ENCODE measurements around the gene RAN. TPM values are rescaled to one million over a fixed set of nuclear protein-coding genes. Genes with fewer than 3 reads are reported as not detected.

Gene RAN
- total RNA-seq, 1 donor from 2014 or later = 1,593 TPM

DNA sequence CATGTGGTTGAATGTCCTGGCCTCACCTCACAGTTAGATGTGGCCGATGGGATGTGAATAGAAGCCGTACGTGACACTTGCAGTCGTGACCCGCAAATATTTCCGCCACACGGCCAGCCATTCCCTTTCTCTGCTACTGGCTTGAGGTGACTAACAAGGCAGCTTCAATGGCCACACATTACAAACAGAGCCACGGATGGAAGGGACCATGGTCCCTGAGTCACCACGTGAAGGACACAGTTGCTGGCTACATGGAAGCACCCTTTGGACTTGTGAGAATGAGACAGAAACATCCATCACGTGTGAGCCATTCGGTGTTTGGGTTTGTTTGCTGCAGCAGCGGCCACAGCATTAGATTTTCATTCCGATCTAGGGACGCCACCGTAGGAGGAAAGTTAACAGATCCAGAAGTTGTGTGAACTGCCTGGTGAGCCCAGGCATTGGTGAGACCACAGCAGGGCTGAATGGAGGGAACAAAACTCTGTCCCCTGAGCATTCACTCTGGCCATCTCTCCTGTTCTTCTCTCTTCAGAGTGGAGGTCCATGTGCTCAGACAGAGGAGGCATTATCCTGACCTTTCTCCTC lies 48.3 kb downstream of the RAN start:
- no peaks in the 10 kb centered on the region for H3K36me3 Mint-ChIP-seq (ENCODE audit: low read depth)
- peaks cover 13% of the 10 kb centered on the region for H3K4me1 Mint-ChIP-seq
- no peak overlapping the region for H3K4me3 Mint-ChIP-seq
- no peak overlapping the region for H3K27ac Mint-ChIP-seq (ENCODE audit: unreplicated experiment)
- DNase-seq (ENCODE audit: low read depth, low spot score) = no peak
- TF ChIP-seq, protein P1, sequence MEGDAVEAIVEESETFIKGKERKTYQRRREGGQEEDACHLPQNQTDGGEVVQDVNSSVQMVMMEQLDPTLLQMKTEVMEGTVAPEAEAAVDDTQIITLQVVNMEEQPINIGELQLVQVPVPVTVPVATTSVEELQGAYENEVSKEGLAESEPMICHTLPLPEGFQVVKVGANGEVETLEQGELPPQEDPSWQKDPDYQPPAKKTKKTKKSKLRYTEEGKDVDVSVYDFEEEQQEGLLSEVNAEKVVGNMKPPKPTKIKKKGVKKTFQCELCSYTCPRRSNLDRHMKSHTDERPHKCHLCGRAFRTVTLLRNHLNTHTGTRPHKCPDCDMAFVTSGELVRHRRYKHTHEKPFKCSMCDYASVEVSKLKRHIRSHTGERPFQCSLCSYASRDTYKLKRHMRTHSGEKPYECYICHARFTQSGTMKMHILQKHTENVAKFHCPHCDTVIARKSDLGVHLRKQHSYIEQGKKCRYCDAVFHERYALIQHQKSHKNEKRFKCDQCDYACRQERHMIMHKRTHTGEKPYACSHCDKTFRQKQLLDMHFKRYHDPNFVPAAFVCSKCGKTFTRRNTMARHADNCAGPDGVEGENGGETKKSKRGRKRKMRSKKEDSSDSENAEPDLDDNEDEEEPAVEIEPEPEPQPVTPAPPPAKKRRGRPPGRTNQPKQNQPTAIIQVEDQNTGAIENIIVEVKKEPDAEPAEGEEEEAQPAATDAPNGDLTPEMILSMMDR (conservative IDR thresholded peaks at IDR 0.05) = no peak
- H3K27me3 Mint-ChIP-seq (ENCODE audit: low read depth) = peaks cover 13% of the 10 kb centered on the region
- no peaks in the 10 kb centered on the region for H3K9me3 Mint-ChIP-seq

DNA sequence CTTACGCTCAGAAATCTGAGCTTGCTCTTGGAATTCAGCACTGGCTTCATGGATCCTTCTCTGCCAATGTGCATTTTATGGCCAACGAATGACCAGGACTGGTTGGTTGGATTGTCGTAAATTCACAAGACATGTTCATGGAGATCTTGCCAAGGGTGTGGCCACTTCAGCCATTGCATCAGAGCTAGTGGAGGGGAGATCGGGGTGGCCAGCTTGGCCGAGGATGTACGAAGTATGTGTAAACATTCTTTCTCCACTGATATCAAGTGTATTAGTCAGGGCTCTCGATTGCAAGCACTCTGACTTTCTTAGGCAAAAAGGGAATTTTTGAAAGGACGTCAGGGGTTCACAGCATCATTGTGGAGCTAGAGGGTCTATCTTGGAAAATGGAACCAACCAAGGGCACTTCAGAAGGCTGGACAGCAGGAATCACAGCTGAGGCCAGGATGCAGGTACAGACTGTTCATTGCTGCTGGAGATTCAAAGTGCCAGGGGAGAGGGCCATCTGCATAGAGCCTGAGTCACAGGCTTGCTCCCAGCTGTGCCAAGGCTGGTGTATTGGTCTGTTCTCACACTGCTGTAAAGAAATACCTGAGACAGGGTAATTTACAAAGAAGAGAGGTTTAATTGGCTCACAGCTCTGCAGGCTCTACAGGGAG lies 49.0 kb downstream of the RAN start:
- peaks cover 19% of the 10 kb centered on the region for H3K4me1 Mint-ChIP-seq
- H3K36me3 Mint-ChIP-seq (ENCODE audit: low read depth) = no peaks in the 10 kb centered on the region
- H3K27me3 Mint-ChIP-seq (ENCODE audit: low read depth) = peaks cover 13% of the 10 kb centered on the region
- no peaks in the 10 kb centered on the region for H3K9me3 Mint-ChIP-seq
- DNase-seq (ENCODE audit: low read depth, low spot score) = no peak
- TF ChIP-seq, protein P1 (conservative IDR thresholded peaks at IDR 0.05) = no peak
- no peak overlapping the region for H3K27ac Mint-ChIP-seq (ENCODE audit: unreplicated experiment)
- H3K4me3 Mint-ChIP-seq = no peak overlapping the region

DNA sequence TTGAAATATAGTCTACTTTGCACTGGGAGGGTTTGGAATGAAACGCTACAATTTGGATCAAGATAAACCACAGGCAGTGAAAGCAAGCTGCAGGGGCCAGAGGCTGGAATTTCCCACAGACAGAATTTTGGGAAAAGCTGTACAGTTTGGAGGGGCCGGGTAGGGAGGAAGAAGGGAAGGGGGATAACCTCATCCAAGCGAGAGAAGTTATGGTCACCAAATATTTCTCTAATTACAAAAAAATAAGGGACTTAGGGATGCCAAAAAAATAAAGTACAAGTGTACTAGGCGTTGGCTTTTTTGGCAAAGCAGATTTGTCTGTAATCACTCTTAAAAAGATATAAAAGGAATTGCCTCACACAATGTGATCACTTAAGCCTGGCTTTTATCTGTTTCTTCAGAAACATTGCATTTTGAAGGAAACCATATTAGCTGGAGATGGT lies 50.7 kb downstream of the RAN start:
- no peaks in the 10 kb centered on the region for H3K36me3 Mint-ChIP-seq (ENCODE audit: low read depth)
- H3K27me3 Mint-ChIP-seq (ENCODE audit: low read depth) = peaks cover 4% of the 10 kb centered on the region
- DNase-seq (ENCODE audit: low read depth, low spot score) = no peak
- H3K4me1 Mint-ChIP-seq = peaks cover 10% of the 10 kb centered on the region
- H3K27ac Mint-ChIP-seq (ENCODE audit: unreplicated experiment) = no peak overlapping the region
- H3K9me3 Mint-ChIP-seq = no peaks in the 10 kb centered on the region
- H3K4me3 Mint-ChIP-seq = no peak overlapping the region
- TF ChIP-seq, protein P1 (conservative IDR thresholded peaks at IDR 0.05) = no peak

- H3K27me3 Mint-ChIP-seq (ENCODE audit: low read depth) = peaks cover 4% of the 10 kb centered on the region
- TF ChIP-seq, protein P1 (conservative IDR thresholded peaks at IDR 0.05) = no peak
- DNase-seq (ENCODE audit: low read depth, low spot score) = no peak
- no peak overlapping the region for H3K27ac Mint-ChIP-seq (ENCODE audit: unreplicated experiment)
- H3K36me3 Mint-ChIP-seq (ENCODE audit: low read depth) = no peaks in the 10 kb centered on the region
- no peak overlapping the region for H3K4me3 Mint-ChIP-seq
- H3K9me3 Mint-ChIP-seq = no peaks in the 10 kb centered on the region
- H3K4me1 Mint-ChIP-seq = peaks cover 10% of the 10 kb centered on the region
Observed at GRCh38 chr12:130924966-130925665, 53.2 kb downstream of the RAN start.

DNA sequence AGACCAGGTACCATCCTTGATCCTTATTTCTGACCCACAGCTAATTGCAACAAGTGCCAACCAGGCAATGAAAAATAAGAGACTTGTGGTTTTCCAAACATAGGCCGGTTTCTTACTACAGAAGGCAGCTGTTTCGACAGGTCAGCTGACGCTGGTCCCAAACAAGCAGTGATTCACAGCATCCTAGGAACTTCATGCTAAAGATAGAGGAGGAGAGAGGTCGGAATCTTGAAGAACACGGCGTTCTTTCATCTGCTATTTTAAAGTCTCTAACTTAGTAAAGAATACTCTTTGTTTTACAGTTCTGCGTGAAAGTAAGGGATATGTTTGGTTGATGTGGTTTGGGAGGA lies 53.8 kb downstream of the RAN start:
- Mint-ChIP-seq H3K4me1 (peaks cover 10% of the 10 kb centered on the region), H3K9me3 (no peaks in the 10 kb centered on the region), H3K4me3 (no peak overlapping the region), H3K27ac (ENCODE audit: unreplicated experiment) (no peak overlapping the region), H3K36me3 (ENCODE audit: low read depth) (no peaks in the 10 kb centered on the region), H3K27me3 (ENCODE audit: low read depth) (peaks cover 4% of the 10 kb centered on the region)
- no peak for DNase-seq (ENCODE audit: low read depth, low spot score)
- TF ChIP-seq, protein P1 (conservative IDR thresholded peaks at IDR 0.05) = no peak

Other genes with a start within 250 kb of the RAN start
- gene RIMBP2, start 155.8 kb upstream of the RAN start, total RNA-seq = 4.5 and 5.9 TPM in 2 replicates
- 31.0 and 32.7 TPM in 2 replicates for gene STX2, start 32.8 kb upstream of the RAN start, total RNA-seq
- gene ADGRD1, start 81.8 kb downstream of the RAN start, total RNA-seq = 0.73 and 0.98 TPM in 2 replicates